Stimulated activated naive CD8-positive, alpha-beta T cell treated with anti-CD3 and anti-CD28 coated beads, Interleukin-15, Interleukin-2, amounts not matched to agents 100 ng/mL and 50 ng/mL, for 24 hours (primary cell): Measurements from ENCODE around the gene BBLN.
A peak's percentile ranks its signal among the peaks of the same experiment; 100 is the strongest.
"Not testable (repeated sequence)": the region's sequence is repeated elsewhere in the genome, so short reads cannot be mapped to it uniquely, and the experiment has no call there.

Experiments
- H3K27ac Mint-ChIP-seq: one replicate; pipeline ENCODE4 v1.8.0; 2021; ENCODE audit warnings: mild to moderate bottlenecking, mixed read lengths
- H3K27me3 Mint-ChIP-seq: one replicate; pipeline ENCODE4 v1.8.0; 2021; ENCODE audit warnings: mixed read lengths
- H3K36me3 Mint-ChIP-seq: one replicate; pipeline ENCODE4 v1.8.0; 2021; ENCODE audit warnings: low read depth, mixed read lengths
- H3K4me1 Mint-ChIP-seq: one replicate; pipeline ENCODE4 v1.8.0; 2021; ENCODE audit warnings: low read depth, mixed read lengths
- H3K4me3 Mint-ChIP-seq: one replicate; pipeline ENCODE4 v1.8.0; 2021; ENCODE audit warnings: mild to moderate bottlenecking, mixed read lengths
- H3K9me3 Mint-ChIP-seq: one replicate; pipeline ENCODE4 v1.8.0; 2021; ENCODE audit warnings: mixed read lengths

Gene BBLN

GRCh38 chr9:128180447-128180846 lies 20.4 kb downstream of the BBLN start:
- H3K27ac Mint-ChIP-seq = no peak overlapping the region
- H3K27me3 Mint-ChIP-seq = no peaks in the 10 kb centered on the region
- H3K9me3 Mint-ChIP-seq = no peaks in the 10 kb centered on the region
- peaks cover 8% of the 10 kb centered on the region for H3K4me1 Mint-ChIP-seq
- H3K36me3 Mint-ChIP-seq = peaks cover 37% of the 10 kb centered on the region
- H3K4me3 Mint-ChIP-seq = no peak overlapping the region

DNA sequence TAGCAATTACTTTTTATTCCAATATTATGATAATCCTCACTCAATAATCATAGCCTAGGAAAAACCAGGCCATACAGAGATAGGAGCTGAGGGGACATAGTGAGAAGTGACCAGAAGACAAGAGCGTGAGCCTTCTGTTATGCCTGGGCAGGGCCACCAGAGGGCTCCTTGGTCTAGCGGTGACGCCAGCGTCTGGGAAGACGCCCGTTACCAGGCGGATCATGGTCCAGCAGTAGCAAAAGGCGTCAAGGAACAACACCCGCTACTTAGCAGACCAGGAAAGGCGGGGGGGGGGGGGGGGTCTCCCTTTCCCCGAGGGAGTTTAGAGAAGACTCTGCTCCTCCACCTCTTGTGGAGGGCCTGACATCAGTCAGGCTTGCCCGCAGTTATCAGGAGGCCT lies 21.4 kb downstream of the BBLN start:
- not testable (repeated sequence) for H3K27me3 Mint-ChIP-seq, H3K27ac Mint-ChIP-seq, H3K4me1 Mint-ChIP-seq, H3K9me3 Mint-ChIP-seq, H3K4me3 Mint-ChIP-seq
- peaks cover 35% of the 10 kb centered on the region for H3K36me3 Mint-ChIP-seq

- H3K4me1 Mint-ChIP-seq = peaks cover 13% of the 10 kb centered on the region
These were observed 23.0 kb downstream of the BBLN start for GRCh38 chr9:128182893-128183588.

GRCh38 chr9:128185979-128186965 lies 26.2 kb downstream of the BBLN start:
- Mint-ChIP-seq H3K4me3 (no peak overlapping the region), H3K27ac (no peak overlapping the region)

More at GRCh38 chr9:128182893-128183588, 23.0 kb downstream of the BBLN start:
- Mint-ChIP-seq H3K4me3 (no peak overlapping the region), H3K36me3 (peaks cover 44% of the 10 kb centered on the region), H3K27me3 (no peaks in the 10 kb centered on the region), H3K27ac (no peak overlapping the region), H3K9me3 (no peaks in the 10 kb centered on the region)

GRCh38 chr9:128187361-128187760 lies 27.3 kb downstream of the BBLN start:
- H3K27ac Mint-ChIP-seq = no peak overlapping the region
- peaks cover 46% of the 10 kb centered on the region for H3K4me1 Mint-ChIP-seq
- H3K27me3 Mint-ChIP-seq = no peaks in the 10 kb centered on the region
- no peak overlapping the region for H3K4me3 Mint-ChIP-seq
- H3K9me3 Mint-ChIP-seq = no peaks in the 10 kb centered on the region
- peaks cover 42% of the 10 kb centered on the region for H3K36me3 Mint-ChIP-seq

More at GRCh38 chr9:128185979-128186965, 26.2 kb downstream of the BBLN start:
- H3K4me1 Mint-ChIP-seq = peaks cover 41% of the 10 kb centered on the region
- H3K36me3 Mint-ChIP-seq = peaks cover 45% of the 10 kb centered on the region
- H3K27me3 Mint-ChIP-seq = no peaks in the 10 kb centered on the region
- no peaks in the 10 kb centered on the region for H3K9me3 Mint-ChIP-seq

DNA sequence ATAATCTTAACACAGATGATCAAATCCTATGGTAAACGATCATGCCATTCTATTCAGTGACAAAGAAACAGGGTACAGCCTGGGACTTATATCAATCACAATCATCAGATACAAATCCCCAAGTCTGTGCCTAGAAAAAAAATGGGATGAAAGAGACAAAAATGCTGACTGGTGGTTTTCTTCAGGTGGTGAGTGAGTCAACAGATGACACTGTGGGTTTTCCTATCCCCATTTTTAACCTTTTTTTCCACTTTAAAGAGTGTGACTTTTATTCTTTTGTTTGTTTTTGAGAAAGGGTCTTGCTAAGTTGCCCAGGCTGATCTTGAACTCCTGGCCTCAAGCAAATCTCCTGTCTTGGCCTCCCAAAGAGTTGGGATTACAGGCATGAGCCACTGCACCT lies 28.1 kb downstream of the BBLN start:
- H3K4me3 Mint-ChIP-seq = no peak overlapping the region
- H3K27me3 Mint-ChIP-seq = no peaks in the 10 kb centered on the region
- H3K36me3 Mint-ChIP-seq = peaks cover 36% of the 10 kb centered on the region
- peak overlapping the region; percentile 61 for H3K27ac Mint-ChIP-seq
- no peaks in the 10 kb centered on the region for H3K9me3 Mint-ChIP-seq
- peaks cover 46% of the 10 kb centered on the region for H3K4me1 Mint-ChIP-seq

DNA sequence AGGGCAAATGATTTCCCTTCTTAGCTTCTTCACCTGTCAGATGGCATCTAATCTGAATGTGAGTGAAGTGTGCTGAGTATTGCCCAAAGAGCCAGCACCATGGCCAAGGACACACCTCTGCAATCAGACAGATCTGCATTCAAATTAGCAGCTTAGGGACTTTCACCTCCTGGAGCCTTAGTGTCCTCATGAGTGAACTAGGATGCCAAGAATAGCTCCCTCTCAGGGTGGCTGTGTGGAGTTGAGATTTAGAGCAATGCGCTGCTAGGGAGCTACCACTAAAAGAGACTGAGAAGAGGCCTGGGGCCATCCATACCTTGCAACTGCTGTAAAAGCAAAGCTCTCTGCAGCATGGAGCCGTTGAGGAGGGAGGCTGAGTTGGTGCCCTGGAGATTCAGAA lies 29.9 kb downstream of the BBLN start:
- peak overlapping the region; percentile 42 for H3K27ac Mint-ChIP-seq
- H3K4me1 Mint-ChIP-seq = peaks cover 39% of the 10 kb centered on the region
- H3K9me3 Mint-ChIP-seq = no peaks in the 10 kb centered on the region
- peaks cover 31% of the 10 kb centered on the region for H3K36me3 Mint-ChIP-seq
- H3K27me3 Mint-ChIP-seq = no peaks in the 10 kb centered on the region
- H3K4me3 Mint-ChIP-seq = peak overlapping the region; percentile 96

DNA sequence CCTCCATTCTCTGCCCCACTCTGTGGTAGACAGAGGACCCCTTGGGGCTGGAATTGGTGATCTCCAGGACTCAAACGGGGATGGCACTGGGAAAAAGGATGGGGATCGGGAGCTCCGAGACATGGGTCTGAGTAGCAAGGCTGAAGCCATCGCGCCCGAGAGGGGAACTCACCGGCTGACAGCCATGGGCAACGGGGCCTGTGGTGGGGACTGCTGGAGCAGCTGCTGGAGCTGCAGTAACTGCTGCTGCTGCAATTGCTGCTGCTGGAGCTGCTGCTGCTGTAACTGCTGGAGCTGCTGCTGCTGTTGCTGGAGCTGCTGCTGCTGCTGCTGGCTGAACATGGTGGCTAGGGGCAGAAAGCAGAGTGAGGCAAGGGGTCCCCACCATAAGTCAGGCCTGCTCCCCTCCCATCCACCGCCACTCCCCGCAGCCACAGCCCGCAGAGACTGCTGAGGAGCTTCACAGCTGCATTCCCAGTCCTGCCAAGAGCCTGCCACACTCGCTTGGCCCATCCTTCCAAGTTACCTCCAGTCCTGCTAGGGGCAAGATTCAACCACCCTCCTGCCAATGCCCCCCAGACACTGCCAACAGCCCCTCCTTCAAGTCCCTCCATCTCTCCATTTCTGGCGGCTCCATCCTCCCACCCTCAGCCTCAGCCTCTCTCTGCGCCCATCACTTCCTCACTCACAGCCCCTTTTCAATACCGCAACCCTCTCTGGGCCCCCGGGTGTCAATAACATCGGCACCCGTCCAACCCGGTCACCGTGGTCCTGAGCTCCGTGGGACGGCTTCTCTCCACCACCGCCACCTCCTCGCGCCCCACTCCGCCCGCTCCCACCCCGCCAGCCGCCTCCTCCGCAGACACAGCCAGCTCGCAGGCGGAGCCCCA lies 30.7 kb downstream of the BBLN start:
- no peaks in the 10 kb centered on the region for H3K27me3 Mint-ChIP-seq

DNA sequence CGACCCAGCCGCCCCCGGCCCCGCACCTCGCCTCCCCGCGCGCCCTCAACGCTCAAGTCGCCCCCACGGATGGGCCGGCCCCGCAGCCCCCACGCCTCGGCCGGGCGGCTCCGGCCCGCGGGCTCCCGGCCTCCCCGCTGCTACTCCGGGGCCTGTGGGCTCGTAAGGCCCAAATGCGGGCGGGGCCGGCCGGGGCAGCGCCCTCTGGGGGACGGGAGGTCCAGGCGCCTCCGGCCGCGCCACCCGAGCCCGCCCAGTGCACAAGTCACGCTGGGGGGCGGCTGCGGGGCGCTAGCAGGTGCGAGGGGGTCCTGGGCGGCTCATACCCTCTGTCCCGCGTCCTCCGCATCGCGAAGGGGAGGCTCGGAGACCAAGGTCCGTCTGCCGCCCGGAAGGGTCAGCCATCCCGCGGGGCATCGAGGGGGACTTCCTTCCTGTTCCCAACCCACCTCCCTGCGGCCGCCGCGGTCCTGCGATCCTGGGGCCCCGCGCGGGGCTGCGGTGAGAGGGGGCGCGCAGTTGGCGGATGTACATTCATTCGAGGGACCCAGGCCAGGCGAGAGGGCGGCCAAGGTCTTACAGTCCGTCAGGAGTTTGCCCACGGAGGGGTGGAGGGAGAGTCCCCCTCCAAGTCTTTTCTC lies 31.5 kb downstream of the BBLN start, which contains the start of gene CIZ1:
TSS of gene CIZ1 (minus strand) at position 167 of the 641 bp plus-strand sequence. CDS start 715 bp downstream, outside the sequence.
- H3K36me3 Mint-ChIP-seq = peaks cover 28% of the 10 kb centered on the region
- no peaks in the 10 kb centered on the region for H3K27me3 Mint-ChIP-seq

More for the DNA sequence above, 30.7 kb downstream of the BBLN start:
- Mint-ChIP-seq H3K4me1 (peaks cover 39% of the 10 kb centered on the region), H3K4me3 (peak overlapping the region; percentile 96), H3K27ac (peak overlapping the region; percentile 95), H3K36me3 (peaks cover 28% of the 10 kb centered on the region), H3K9me3 (no peaks in the 10 kb centered on the region)

DNA sequence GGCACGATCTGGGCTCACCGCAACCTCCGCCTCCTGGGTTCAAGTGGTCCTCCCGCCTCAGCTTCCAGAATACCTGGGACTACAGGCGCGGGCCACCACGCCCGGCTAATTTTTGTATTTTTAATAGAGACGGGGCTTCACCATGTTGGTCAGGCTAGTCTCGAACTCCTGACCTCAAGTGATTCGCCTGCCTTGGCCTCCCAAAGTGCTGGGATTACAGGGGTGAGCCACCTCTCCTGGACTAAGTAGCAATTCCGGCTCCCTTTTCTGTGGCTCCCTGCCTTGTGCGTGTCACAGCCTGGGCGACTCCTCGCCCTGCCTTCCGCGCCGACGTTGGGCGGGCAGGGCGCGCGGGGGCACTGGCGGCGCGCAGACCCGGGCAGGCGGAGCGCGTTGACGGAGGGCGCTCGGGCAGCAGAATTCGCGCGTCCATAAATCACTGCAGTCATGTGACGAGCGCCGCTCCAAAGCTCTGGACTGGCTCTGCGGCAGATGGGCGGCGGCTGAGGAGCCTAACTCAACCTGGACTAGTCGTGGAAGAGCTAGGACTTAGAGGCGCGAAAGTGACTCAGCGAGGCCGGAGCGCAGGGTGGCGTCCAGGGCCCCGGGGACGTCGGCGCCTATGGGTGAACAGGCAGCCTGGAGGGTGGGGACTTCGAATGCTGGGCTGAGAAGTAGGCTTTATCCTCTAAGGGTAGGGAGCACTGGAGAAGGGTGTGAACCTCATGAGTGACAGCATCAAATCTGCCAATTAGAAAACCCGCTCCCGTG lies 32.7 kb downstream of the BBLN start:
- Mint-ChIP-seq H3K36me3 (peaks cover 22% of the 10 kb centered on the region), H3K9me3 (no peaks in the 10 kb centered on the region), H3K27me3 (no peaks in the 10 kb centered on the region), H3K4me1 (peaks cover 36% of the 10 kb centered on the region), H3K4me3 (no peak overlapping the region), H3K27ac (no peak overlapping the region)

More for the DNA sequence above, 31.5 kb downstream of the BBLN start, which contains the start of gene CIZ1:
- Mint-ChIP-seq H3K27ac (peak within 1 kb of the TSS; percentile 95), H3K4me1 (peaks cover 38% of the 10 kb centered on the region), H3K4me3 (peak within 1 kb of the TSS; percentile 96), H3K9me3 (no peaks in the 10 kb centered on the region)

GRCh38 chr9:128193469-128194096 lies 33.5 kb downstream of the BBLN start:
- Mint-ChIP-seq H3K4me1 (peaks cover 28% of the 10 kb centered on the region), H3K4me3 (no peak overlapping the region), H3K36me3 (peaks cover 14% of the 10 kb centered on the region), H3K27me3 (no peaks in the 10 kb centered on the region), H3K9me3 (no peaks in the 10 kb centered on the region), H3K27ac (no peak overlapping the region)

DNA sequence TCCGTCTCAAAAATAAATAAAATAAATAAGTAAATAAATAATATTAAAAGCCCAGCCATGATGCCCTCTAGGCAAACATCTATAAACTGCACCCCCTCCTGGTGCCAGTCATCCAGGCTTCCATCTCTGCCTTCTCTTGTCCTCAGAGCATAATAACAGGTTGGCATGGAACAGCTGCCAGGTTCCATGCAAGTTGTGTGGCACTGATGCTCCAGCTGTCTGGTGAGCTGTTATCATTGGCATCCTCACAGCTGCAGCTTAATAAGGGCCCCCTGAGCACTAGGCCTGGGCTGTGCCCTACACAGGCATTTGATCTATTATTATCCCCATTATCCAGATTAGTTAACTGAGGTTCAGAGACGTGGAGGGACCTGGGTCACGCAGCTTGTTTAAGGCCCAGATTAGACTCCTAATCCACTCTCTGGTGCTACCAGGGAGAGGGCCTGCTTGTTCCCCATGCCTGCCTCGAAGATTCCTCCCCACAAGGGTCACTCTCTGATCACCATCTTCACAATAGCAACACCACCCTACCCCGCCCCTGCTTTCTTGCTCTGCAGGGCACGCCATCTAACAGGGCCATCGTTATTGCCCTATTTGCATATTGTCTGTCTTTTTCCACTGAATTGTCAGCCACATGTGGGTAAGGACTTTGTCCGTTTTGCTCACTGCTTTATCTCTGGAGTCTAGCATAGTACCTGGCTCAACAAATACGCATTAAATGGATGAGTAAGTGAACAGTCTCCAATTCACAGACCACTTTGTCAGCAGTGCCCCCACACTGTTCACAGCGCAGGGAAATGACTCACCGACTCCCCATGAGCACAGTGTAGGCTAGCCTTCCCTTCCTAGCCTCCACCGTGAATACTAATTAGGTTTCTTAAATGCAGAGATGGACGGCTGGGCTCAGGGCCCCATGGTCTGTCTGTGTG lies 41.6 kb downstream of the BBLN start:
- Mint-ChIP-seq H3K9me3 (no peaks in the 10 kb centered on the region), H3K36me3 (no peaks in the 10 kb centered on the region), H3K27me3 (peaks cover 14% of the 10 kb centered on the region), H3K27ac (peak overlapping the region; percentile 86), H3K4me1 (peaks cover 27% of the 10 kb centered on the region), H3K4me3 (no peak overlapping the region)
